Right renal pelvis (tissue), 4 donors: ENCODE measurements around the gene KLHL26. TPM values are rescaled to one million over a fixed set of nuclear protein-coding genes. Genes with fewer than 3 reads are reported as not detected.
"Not testable (repeated sequence)": the region's sequence is repeated elsewhere in the genome, so short reads cannot be mapped to it uniquely, and the experiment has no call there.

Source experiments
- DNase-seq, 4 donors: peaks; one replicate each; pipeline ENCODE4 v3.0.0-alpha.2; 2013; ENCODE audit warnings: low read depth in 4 of 4, low spot score in 3 of 4, missing footprints in 1 of 4
- polyA plus RNA-seq, 4 donors: library from polyadenylated mRNA; unstranded; fragments of 120-200 nt; gene quantifications; one replicate each; pipeline ENCODE4 v1.2.1, GENCODE V29; 2013; ENCODE audit not compliant: insufficient read length in 4 of 4

The KLHL26 gene
- polyA plus RNA-seq, 4 donors: 6.7 to 8.8 (median 7.1) TPM

- not testable (repeated sequence) for DNase-seq
Measured at GRCh38 chr19:18680148-18680547, 43.3 kb downstream of the KLHL26 start.

- no peak for DNase-seq
Measured at GRCh38 chr19:18682807-18683108, 45.9 kb downstream of the KLHL26 start.

GRCh38 chr19:18683109-18683957 lies 46.5 kb downstream of the KLHL26 start, which contains the start of gene CRTC1:
Gene CRTC1 (plus strand): TSS chr19:18683680. CDS start chr19:18683703, 23 bp downstream.
- peak; percentile 80 to 87 (median 80) for DNase-seq

- no peak for DNase-seq
Measured at GRCh38 chr19:18683958-18684641, 47.3 kb downstream of the KLHL26 start.

GRCh38 chr19:18684642-18684993 lies 47.8 kb downstream of the KLHL26 start:
- no peak for DNase-seq

- DNase-seq: no peak
Measured at GRCh38 chr19:18685597-18686190, 48.9 kb downstream of the KLHL26 start.

GRCh38 chr19:18687740-18688465 lies 51.1 kb downstream of the KLHL26 start:
- DNase-seq: no peak

GRCh38 chr19:18696023-18696422 lies 59.2 kb downstream of the KLHL26 start:
- no peak for DNase-seq

- DNase-seq: no peak
Measured at GRCh38 chr19:18697680-18698079, 60.9 kb downstream of the KLHL26 start.

GRCh38 chr19:18698321-18699167 lies 61.7 kb downstream of the KLHL26 start:
- DNase-seq: no peak

GRCh38 chr19:18699403-18700054 lies 62.7 kb downstream of the KLHL26 start:
- DNase-seq: no peak

- DNase-seq: no peak
Measured at GRCh38 chr19:18700501-18701249, 63.8 kb downstream of the KLHL26 start.

GRCh38 chr19:18701250-18701608 lies 64.4 kb downstream of the KLHL26 start:
- no peak for DNase-seq

- DNase-seq: no peak
Measured at GRCh38 chr19:18704054-18704453, 67.2 kb downstream of the KLHL26 start.

GRCh38 chr19:18704971-18705370 lies 68.1 kb downstream of the KLHL26 start:
- no peak for DNase-seq

GRCh38 chr19:18708452-18709231 lies 71.8 kb downstream of the KLHL26 start:
- no peak for DNase-seq

- DNase-seq: no peak
Measured at GRCh38 chr19:18709546-18709945, 72.7 kb downstream of the KLHL26 start.

GRCh38 chr19:18710186-18710585 lies 73.4 kb downstream of the KLHL26 start:
- DNase-seq: no peak
